LNCAP (cell line): ENCODE results near the gene PARP4.

Experiments used
- TF ChIP-seq, protein P1 (sequence below): fragments of 450-650 bp; IDR thresholded peaks from 2 replicates; pipeline ENCODE4 v1.5.1; 2017; ENCODE audit warnings: mild to moderate bottlenecking

Gene PARP4

DNA sequence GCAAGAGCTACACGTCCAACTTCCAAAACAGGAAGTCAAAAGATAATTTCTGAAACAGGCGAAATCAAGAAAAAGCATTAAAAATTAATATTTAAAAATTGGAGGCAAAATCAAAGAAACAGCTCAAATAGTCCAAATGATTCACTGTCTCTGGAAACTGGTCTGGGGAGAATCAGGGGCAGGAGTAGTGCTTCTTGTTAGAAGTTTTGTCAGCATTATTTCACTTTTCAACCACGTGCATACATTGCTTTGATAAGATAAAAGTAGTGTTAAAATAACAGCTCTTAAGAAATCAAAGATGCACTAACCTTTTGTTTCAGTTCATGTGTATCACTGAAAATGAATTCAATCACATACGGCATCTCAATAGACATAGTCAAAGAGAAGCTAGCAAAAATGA, 53.8 kb downstream of the PARP4 start:
- TF ChIP-seq, protein P1, sequence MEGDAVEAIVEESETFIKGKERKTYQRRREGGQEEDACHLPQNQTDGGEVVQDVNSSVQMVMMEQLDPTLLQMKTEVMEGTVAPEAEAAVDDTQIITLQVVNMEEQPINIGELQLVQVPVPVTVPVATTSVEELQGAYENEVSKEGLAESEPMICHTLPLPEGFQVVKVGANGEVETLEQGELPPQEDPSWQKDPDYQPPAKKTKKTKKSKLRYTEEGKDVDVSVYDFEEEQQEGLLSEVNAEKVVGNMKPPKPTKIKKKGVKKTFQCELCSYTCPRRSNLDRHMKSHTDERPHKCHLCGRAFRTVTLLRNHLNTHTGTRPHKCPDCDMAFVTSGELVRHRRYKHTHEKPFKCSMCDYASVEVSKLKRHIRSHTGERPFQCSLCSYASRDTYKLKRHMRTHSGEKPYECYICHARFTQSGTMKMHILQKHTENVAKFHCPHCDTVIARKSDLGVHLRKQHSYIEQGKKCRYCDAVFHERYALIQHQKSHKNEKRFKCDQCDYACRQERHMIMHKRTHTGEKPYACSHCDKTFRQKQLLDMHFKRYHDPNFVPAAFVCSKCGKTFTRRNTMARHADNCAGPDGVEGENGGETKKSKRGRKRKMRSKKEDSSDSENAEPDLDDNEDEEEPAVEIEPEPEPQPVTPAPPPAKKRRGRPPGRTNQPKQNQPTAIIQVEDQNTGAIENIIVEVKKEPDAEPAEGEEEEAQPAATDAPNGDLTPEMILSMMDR: no peak

DNA sequence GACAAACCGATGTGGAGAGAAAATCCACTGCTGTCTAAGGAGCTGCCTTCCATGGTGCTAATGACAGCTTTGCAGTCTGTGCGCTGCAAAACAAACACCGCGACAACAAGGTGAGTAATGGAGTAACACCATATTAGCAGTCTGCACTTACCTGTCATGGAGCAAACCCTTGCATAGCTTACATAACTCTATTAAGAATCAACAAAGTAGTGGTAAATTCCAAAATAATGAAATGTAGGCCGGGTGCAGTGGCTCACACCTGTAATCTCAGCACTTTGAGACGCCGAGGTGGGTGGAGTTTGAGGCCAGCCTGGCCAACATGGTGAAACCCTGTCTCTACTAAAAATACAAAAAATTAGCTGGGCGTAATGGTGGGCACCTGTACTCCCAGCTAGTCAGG, 56.2 kb downstream of the PARP4 start:
- TF ChIP-seq, protein P1: no peak

DNA sequence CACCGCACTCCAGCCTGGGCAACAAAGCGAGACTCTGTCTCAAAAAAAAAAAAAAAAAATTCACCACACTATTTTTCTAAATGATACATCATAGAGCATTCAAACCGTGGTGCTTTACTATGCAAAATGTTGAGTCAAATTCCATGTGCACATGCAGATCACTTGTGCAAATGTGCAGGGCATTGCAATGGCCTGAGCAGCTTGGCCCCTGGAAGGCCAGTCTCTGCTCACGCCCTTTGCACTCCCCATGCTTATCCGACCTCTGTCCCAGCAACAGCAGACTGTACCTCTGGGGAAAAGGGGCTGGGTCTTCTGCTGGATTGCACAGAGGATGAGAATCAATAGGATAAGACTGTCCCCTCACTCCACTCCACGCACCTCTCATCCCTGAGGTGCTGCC, 58.5 kb downstream of the PARP4 start:
- TF ChIP-seq, protein P1: no peak

DNA sequence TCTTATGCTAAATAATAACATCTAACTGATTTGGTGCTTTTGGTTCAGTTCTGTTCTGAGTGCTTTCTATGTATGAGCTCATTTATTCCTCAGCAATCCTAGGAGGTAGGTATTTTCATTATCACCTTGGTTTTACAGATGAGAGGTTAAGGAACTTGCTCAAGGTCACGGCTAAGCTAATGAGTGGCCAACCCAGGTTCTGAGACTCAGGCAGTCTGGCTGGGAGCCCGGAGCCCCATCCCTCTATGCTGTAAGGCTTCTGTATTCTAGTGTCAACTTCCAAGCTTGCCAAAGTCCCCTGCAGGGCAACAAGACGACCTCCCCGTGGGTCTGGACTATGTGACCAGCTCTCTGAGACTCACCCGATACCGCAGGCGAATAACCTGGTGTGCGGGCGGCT, 60.5 kb downstream of the PARP4 start:
- TF ChIP-seq, protein P1: no peak

GRCh38 chr13:24450530-24450929, 62.0 kb downstream of the PARP4 start:
- TF ChIP-seq, protein P1: no peak

- TF ChIP-seq, protein P1: no peak
Measured at GRCh38 chr13:24443366-24443765, 69.2 kb downstream of the PARP4 start.

DNA sequence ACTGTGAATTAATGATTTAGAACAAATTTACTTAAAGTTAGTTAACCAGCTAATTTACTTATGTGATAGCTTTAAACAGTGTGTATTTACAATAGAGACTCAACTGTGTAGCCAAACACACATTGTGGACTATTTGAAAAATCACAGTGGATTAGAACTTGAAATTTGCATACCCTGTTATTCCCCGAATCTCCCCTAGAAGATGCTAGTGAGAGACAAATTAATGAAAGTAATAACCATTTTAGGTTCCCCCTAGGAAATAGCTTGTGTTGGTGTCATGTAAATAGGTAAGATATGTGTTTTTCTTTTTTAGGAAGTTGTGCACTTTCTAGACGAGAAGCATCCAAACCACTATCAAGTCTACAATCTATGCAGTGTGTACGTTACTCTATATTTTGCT, 104.7 kb downstream of the PARP4 start:
- TF ChIP-seq, protein P1: no peak

DNA sequence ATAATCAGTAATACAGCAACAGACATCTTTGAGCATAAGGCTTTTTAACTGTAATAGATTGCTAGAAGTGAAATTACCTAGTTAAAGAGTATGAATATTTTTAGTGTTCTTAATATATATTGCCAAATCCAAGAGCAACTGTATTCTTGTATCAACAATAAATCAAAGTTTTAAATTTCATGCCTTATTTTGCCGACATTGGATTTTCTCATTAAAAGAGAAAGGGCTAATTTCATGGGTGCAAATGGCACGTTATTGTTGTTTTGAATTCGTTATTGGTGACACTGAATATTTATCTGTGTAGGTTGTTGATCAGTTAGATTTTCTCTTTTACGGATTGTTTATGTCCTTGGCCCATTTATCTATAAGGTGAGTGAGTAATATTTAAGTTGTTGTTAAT, 106.1 kb downstream of the PARP4 start:
- TF ChIP-seq, protein P1: no peak
